Erythroblast (primary cell): ENCODE measurements around the gene KLHL22.
A peak's percentile ranks its signal among the peaks of the same experiment; 100 is the strongest.

Experiments used
- DNase-seq, 2 experiments: peaks; one replicate each; lab custom pipeline; 2025; lab: John Stamatoyannopoulos, UW
- GATA1 ChIP-seq: IDR thresholded peaks from 2 replicates; pipeline ENCODE4 v1.6.1; 2011; ENCODE audit warnings: low read depth, mild to moderate bottlenecking, control low read depth, low read length, moderate library complexity
- POLR2A ChIP-seq: IDR thresholded peaks from 2 replicates; pipeline ENCODE4 v1.6.1; 2011; ENCODE audit warnings: mild to moderate bottlenecking, low read length

The KLHL22 gene

GRCh38 chr22:20435436-20436306 is 59.9 kb downstream of the KLHL22 start:
- no peak for DNase-seq
- no peak for TF ChIP-seq POLR2A
- TF ChIP-seq GATA1: no peak

DNA sequence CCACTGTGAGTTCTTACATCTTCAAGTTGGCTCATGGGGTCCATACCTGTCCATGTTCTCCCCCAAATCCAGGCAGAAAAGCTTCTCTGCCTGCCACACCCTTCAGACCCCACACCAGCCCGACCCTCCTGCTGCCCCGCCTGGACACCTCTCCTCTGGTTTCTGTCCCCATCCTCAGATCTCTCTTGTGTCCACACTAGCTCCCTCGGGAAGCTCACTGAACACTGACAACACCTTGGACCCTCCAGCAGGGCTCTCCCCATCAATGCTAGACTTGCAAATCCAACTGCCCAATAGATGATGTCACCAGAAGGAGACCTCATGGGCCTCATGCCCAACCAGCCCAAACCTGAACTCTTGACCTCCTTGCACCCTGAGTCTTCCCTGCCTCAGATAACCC is 60.8 kb downstream of the KLHL22 start:
- TF ChIP-seq GATA1: no peak

DNA sequence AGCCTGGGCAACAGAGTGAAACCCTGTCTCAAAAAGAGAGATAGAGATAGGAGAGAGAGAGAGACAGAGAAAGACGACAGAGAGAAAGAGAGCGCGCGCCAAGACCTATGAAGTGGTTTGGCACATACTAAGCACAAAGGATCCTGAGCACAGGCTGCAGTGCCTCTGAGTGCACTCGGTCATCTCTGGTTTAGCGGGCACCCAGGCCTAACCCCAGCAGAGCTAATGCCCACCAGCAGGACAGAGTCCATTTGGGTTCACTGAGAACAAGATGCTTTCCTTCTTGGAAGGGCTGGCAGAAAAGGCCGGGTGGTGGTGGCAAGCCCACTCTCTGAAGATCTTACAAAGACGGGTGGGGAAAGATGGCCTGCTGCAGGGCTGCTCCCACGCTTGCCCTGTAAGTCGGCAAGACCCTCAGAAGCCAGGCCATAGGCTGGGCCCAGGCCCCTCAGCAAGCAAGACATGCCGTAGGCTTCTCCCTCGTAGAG is 61.3 kb downstream of the KLHL22 start:
- no peak for TF ChIP-seq GATA1
- no peak for TF ChIP-seq POLR2A

More for the DNA sequence above, 60.8 kb downstream of the KLHL22 start:
- no peak for DNase-seq

DNA sequence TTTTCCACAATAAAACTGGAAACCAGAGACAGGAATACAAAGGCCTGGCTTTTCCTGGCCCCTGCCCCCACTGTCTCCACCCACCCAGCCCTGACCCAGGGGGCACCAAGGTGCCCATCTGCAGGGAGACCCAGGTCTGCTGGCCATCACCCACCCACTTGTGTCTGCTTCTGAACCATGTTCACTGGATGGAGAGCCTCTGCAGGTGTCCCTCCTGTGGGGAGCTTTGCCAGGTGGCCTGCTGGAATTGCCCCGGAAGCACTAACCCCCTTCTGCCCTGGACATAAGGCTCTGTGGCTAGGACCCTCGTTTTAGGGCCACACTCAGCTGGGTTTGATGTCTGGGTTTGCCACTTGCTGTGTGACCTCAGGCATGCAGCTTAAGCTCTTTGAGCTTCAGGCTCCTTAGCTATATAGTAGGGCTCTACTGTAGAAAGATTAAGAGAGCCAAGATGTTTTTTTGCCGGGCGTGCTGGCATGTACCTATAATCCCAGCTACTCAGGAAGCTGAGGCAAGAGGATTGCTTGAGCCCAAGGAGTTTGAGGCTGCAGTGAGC is 61.8 kb downstream of the KLHL22 start:
- TF ChIP-seq GATA1: no peak
- TF ChIP-seq POLR2A: no peak
- no peak for DNase-seq

More for the DNA sequence above, 61.3 kb downstream of the KLHL22 start:
- no peak for DNase-seq

DNA sequence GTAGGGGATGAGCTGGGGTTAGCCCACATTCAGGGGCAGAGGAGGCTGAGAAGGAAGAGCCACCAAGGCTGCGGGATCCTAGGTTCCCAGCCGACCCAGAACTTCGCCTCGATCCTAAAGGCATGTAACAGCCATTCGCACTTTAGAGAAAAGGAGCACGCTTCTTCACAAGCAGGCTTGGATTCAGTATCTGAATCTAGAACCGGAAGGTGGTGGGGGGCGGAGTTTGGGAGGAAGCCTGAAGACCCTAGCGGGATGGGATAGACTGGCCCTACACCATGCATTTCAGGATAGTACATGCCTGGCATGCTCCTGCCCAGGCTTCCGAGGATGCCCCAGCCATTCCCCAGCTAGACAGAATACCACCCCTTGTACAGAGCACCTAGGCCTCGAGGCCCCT is 62.4 kb downstream of the KLHL22 start:
- TF ChIP-seq GATA1 (no peak), POLR2A (no peak)
- no peak for DNase-seq

GRCh38 chr22:20432244-20432686 is 63.3 kb downstream of the KLHL22 start:
- DNase-seq: no peak
- no peak for TF ChIP-seq POLR2A
- TF ChIP-seq GATA1: no peak

DNA sequence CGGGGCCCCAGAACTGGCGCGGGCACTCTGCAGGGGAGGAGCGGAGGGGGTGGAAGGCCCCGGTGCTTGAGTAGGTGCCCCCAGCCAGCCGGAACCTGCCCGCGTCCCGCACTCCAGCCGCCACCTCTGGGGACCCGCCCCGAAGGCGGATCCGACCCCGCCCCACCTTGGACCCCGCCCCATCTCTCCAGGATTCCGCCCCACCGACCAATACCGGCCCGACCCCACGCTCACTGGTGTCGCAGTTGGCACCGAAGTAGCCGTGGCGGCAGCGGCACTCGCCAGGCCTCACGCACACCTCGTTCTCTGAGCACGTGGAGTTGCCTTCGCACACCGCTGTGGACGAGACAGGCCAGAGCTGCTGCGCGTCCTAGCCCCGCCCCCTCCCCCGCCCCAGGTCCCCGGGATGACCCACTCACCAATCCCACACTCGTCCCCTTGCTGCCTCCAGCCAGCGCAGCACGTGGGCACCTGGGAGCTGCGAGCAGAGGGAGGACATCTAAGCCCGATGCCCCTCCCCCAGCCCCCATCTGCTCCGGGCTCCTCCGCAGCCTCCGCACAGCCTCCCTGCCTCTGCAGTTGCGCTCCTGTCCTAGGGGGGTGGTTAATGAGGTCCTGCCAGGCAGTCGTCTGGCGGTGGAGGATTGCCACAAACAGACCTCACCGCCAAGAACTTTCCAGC is 63.9 kb downstream of the KLHL22 start:
- DNase-seq: no peak
- TF ChIP-seq GATA1 (no peak), POLR2A (no peak)

DNA sequence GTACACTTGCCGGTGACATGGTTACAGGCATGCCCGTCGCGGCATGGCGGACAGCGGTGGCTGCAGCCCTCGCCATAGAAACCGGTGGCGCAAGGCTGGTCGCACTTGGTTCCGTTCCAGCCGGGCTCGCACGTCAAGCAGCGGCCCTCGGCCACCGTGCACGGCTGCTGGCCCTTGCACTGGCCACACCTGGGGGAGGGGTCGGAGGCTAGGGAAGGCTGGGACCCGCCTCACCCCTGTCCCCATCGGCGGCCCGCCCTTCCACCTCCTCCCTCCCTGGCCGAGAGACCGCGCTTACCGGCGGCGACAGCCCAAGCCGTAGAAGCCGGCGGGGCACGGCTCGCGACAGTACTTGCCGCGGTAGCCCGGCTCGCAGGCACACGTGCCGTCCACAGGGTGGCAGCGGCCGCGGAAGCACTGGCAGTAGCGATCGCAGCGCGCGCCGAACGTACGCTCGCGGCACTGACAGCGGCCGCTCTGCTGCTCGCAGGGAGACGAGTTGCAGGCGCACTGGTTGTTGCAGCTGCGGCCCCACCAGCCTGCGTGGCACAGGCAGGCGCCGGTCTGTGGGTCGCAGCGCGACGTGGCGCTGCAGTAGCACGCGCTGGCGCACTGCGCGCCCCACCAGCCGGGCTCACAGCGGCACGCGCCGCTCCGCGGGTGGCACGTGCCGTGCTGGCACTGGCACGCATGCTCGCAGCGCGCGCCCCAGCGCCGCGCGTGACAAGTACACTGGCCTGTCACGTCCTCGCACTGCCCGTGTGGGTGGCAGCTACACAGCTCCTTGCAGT is 64.7 kb downstream of the KLHL22 start:
- no peak for TF ChIP-seq GATA1
- TF ChIP-seq POLR2A: no peak
- DNase-seq: peak; percentile 56 to 57

- no peak for TF ChIP-seq POLR2A
- TF ChIP-seq GATA1: no peak
- no peak for DNase-seq
Observed at GRCh38 chr22:20430101-20430719, 65.4 kb downstream of the KLHL22 start.

DNA sequence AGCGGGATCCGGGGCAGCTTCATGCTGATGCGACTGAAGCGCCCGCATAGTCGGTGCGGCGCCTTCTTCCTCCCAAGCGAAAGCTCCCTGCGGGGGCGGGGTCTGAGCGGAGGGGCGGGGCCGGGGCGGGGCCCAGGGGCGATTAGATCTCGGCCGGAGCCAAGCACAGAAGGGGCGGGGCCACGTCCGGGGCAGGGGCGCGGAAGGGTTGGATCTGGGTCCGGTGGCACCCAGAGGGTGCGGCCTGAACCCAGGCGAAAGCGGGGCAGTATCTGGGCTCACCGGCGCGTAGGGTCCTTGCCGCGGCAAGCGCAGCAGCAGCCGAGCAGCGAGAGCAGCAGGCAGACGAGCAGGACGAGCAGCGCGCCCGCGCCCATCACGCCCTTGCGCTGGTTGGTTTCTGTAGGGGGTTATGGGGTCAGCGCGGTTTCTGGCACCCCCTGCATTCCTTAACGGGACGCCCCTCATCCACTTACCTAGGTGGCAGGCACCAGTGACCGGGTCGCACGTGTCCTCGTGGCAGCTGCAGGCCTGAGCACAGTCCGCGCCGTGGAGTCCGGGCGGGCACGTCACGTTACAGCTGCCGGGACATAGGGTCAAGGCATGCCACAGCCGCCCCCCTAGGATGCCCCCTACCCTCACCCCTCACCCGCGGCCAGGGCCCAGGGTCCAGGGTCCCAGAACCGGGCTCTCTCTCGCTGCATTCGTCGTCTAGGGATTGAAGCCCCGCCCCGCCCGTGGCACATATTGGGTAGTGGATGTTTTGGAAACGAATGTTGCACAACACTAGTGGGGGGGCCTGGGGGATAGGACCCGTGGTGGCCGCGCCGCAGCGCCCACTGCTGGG is 66.1 kb downstream of the KLHL22 start:
- TF ChIP-seq POLR2A: no peak
- peak; percentile 74 to 84 for DNase-seq

DNA sequence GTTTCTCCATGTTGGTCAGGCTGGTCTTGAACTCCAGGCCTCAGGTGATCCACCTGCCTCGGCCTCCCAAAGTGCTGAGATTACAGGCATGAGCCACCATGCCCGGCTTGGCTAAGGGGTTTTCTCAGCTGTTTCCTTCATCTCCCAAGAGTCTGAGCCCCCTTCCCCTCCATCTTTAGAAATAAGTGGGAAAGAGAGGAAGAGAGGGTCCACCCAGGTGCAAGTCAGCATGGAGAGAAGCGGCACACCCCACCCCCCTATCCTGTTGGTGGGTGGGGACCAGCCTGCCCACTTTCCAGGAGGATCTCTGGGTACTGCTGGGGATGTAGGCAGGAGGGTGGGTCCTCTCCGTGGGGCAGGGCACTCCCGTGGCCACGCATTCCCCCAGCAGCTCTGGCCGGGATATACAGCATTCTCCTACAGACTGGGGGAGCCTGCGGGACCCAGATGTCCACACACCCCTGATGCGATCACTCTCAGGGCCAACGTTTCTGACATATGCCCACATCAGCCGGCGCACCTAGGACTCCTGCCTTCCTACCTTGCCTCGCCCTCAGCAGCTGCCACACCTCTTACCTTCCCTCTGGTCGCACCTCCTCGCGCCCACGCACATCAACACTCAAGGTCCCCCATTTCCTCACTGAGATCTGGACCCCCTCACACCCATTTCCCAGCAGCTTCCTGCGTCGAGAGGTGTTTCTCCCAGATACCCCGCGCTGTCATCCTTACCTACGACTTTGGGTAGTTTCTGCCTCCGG is 66.9 kb downstream of the KLHL22 start:
- no peak for DNase-seq
- TF ChIP-seq POLR2A (no peak), GATA1 (no peak)
